GM23248 (cell line): ENCODE results near the gene CDC42EP3. TPM values are rescaled to one million over a fixed set of nuclear protein-coding genes. Genes with fewer than 3 reads are reported as not detected.

Source experiments
- DNase-seq: peaks from one replicate; pipeline ENCODE4 v3.0.0-alpha.2; 2015
- H2AFZ ChIP-seq: fragments of 200-600 bp; sonication (generic); 2 replicates; pipeline ENCODE4 v1.6.1; 2016; ENCODE audit warnings: antibody characterized with exemption
- H3F3A ChIP-seq: fragments of 200-600 bp; sonication (generic); 2 replicates; pipeline ENCODE4 v1.6.1; 2016; ENCODE audit warnings: mild to moderate bottlenecking, antibody characterized with exemption, mixed run types; ENCODE audit not compliant: insufficient read depth
- H3K27ac ChIP-seq: fragments of 200-600 bp; sonication (generic); 2 replicates; pipeline ENCODE4 v1.5.1; 2016; ENCODE audit warnings: mild to moderate bottlenecking
- H3K27me3 ChIP-seq: fragments of 200-600 bp; sonication (generic); replicated peaks from 2 replicates; pipeline ENCODE4 v1.6.1; 2016; ENCODE audit warnings: mild to moderate bottlenecking; ENCODE audit not compliant: insufficient read depth
- H3K36me3 ChIP-seq: fragments of 200-600 bp; sonication (generic); 2 replicates; pipeline ENCODE4 v1.6.1; 2016; ENCODE audit warnings: low read depth, mild to moderate bottlenecking
- H3K4me1 ChIP-seq: fragments of 200-600 bp; sonication (generic); 2 replicates; pipeline ENCODE4 v1.6.1; 2016; ENCODE audit warnings: mild to moderate bottlenecking; ENCODE audit not compliant: insufficient read depth
- H3K4me2 ChIP-seq: fragments of 200-600 bp; sonication (generic); one replicate; pipeline ENCODE4 v1.6.1; 2016; ENCODE audit warnings: mild to moderate bottlenecking; ENCODE audit not compliant: unreplicated experiment
- H3K4me3 ChIP-seq: fragments of 200-600 bp; sonication (generic); 2 replicates; pipeline ENCODE4 v1.5.1; 2016; ENCODE audit warnings: mild to moderate bottlenecking
- H3K79me2 ChIP-seq: fragments of 200-600 bp; sonication (generic); 2 replicates; pipeline ENCODE4 v1.6.1; 2016; ENCODE audit warnings: mild to moderate bottlenecking; ENCODE audit not compliant: insufficient read depth
- H3K9ac ChIP-seq: fragments of 200-600 bp; sonication (generic); 2 replicates; pipeline ENCODE4 v1.6.1; 2016; ENCODE audit warnings: mild to moderate bottlenecking
- H3K9me2 ChIP-seq: fragments of 200-600 bp; sonication (generic); 2 replicates; pipeline ENCODE4 v1.6.1; 2016; ENCODE audit warnings: mixed run types, mild to moderate bottlenecking, moderate library complexity; ENCODE audit not compliant: insufficient read depth
- H3K9me3 ChIP-seq: fragments of 200-600 bp; sonication (generic); one replicate; pipeline ENCODE4 v1.6.1; 2017; ENCODE audit warnings: low read depth
- H4K20me1 ChIP-seq: fragments of 200-600 bp; sonication (generic); 2 replicates; pipeline ENCODE4 v1.6.0; 2016; ENCODE audit not compliant: insufficient read depth
- EZH2 ChIP-seq: fragments of 200-600 bp; sonication (generic); IDR thresholded peaks from 2 replicates; pipeline ENCODE4 v1.6.1; 2018; ENCODE audit warnings: antibody characterized with exemption, mild to moderate bottlenecking; ENCODE audit not compliant: insufficient read depth, poor library complexity, severe bottlenecking
- EZH2phosphoT487 ChIP-seq: fragments of 200-600 bp; sonication (generic); IDR thresholded peaks from 2 replicates; pipeline ENCODE4 v1.6.1; 2018; ENCODE audit warnings: antibody characterized with exemption, moderate library complexity, mild to moderate bottlenecking, low read depth; ENCODE audit not compliant: insufficient read depth
- WGBS, 2 experiments: methylation state at CpG; one replicate each; pipeline ENCODE4 v1.1.6; 2015 to 2017; ENCODE audit warnings: low lambda C conversion rate in 2 of 2, low coverage in 1 of 2; ENCODE audit errors: missing lambda C conversion rate in 2 of 2; 5-methylcytosine and 5-hydroxymethylcytosine counted together
- in situ Hi-C: fragments of 300-500 bp; cut with MboI; formaldehyde crosslinking; loops from 2 replicates; pipeline ENCODE4 v1.15.0; 2020
- polyA plus RNA-seq: library from polyadenylated mRNA; unstranded; fragments of >200 nt; fragmentation: Nextera tagmentation; extraction: Ambion mirVana; gene quantifications from 2 replicates; pipeline ENCODE4 v1.2.1, GENCODE V29; 2016
- total RNA-seq: library from RNA; depleted of rRNA; stranded (reverse); fragments of >200 nt; shearing (Covaris generic); gene quantifications from 2 replicates; pipeline ENCODE4 v1.2.3, GENCODE V29; 2014

The CDC42EP3 gene
- total and polyA plus RNA-seq, 2 experiments from 2014 or later, result 166 to 295 TPM

- no peaks in the 10 kb centered on the region for H3K9me2 ChIP-seq
- H3K4me1 ChIP-seq, result peaks cover 44% of the 10 kb centered on the region
- H3K79me2 ChIP-seq, result no peaks in the 10 kb centered on the region
- no peak overlapping the region for H3K27ac ChIP-seq
- 91 to 97% methylated on average over 3 of the region's 3 CpGs for WGBS, 2 experiments
- peaks cover 24% of the 10 kb centered on the region for H3F3A ChIP-seq
- DNase-seq, result no peak
- no peak overlapping the region for H3K4me2 ChIP-seq
- in situ Hi-C loops, result no loop called here
- no peaks in the 10 kb centered on the region for H3K36me3 ChIP-seq
- H3K9me3 ChIP-seq, result no peaks in the 10 kb centered on the region
- TF ChIP-seq EZH2phosphoT487, result no peak
- no peak for TF ChIP-seq EZH2
- no peak overlapping the region for H3K9ac ChIP-seq
- no peak overlapping the region for H2AFZ ChIP-seq
- no peaks in the 10 kb centered on the region for H4K20me1 ChIP-seq
- no peak overlapping the region for H3K4me3 ChIP-seq
- H3K27me3 ChIP-seq, result no peaks in the 10 kb centered on the region
These were observed 53.1 kb downstream of the CDC42EP3 start for GRCh38 chr2:37618326-37618725.

GRCh38 chr2:37617119-37617892 lies 54.1 kb downstream of the CDC42EP3 start:
- Histone ChIP-seq H3F3A (peaks cover 23% of the 10 kb centered on the region), H3K36me3 (no peaks in the 10 kb centered on the region), H3K9me2 (no peaks in the 10 kb centered on the region), H3K9me3 (no peaks in the 10 kb centered on the region), H2AFZ (no peak overlapping the region), H3K4me3 (no peak overlapping the region), H3K4me1 (peaks cover 41% of the 10 kb centered on the region), H3K27me3 (no peaks in the 10 kb centered on the region), H4K20me1 (no peaks in the 10 kb centered on the region), H3K79me2 (no peaks in the 10 kb centered on the region), H3K4me2 (no peak overlapping the region), H3K9ac (no peak overlapping the region), H3K27ac (no peak overlapping the region)
- TF ChIP-seq EZH2phosphoT487 (no peak), EZH2 (no peak)
- no peak for DNase-seq
- in situ Hi-C loops, result no loop called here
- WGBS, 2 experiments, result 96 to 97% methylated on average over 14 of the region's 14 CpGs

GRCh38 chr2:37616677-37617005 lies 54.8 kb downstream of the CDC42EP3 start:
- Histone ChIP-seq H3K9me2 (no peaks in the 10 kb centered on the region), H3K9ac (no peak overlapping the region), H2AFZ (peak overlapping the region; percentile 13; the same call in 1 of the 2 replicates), H3K79me2 (no peaks in the 10 kb centered on the region), H3K4me1 (peaks cover 41% of the 10 kb centered on the region), H3K4me2 (no peak overlapping the region), H3K4me3 (no peak overlapping the region), H3K27ac (no peak overlapping the region), H3F3A (peaks cover 25% of the 10 kb centered on the region), H3K27me3 (no peaks in the 10 kb centered on the region), H4K20me1 (no peaks in the 10 kb centered on the region), H3K36me3 (no peaks in the 10 kb centered on the region), H3K9me3 (no peaks in the 10 kb centered on the region)
- WGBS, 2 experiments, result 89 to 93% methylated on average over 2 of the region's 2 CpGs
- TF ChIP-seq EZH2, result no peak
- no peak for TF ChIP-seq EZH2phosphoT487
- in situ Hi-C loops, result no loop called here
- peak; percentile 38 for DNase-seq

GRCh38 chr2:37615804-37616676 lies 55.4 kb downstream of the CDC42EP3 start:
- no peaks in the 10 kb centered on the region for H3K27me3 ChIP-seq
- H4K20me1 ChIP-seq, result no peaks in the 10 kb centered on the region
- no peaks in the 10 kb centered on the region for H3K9me3 ChIP-seq
- peaks cover 31% of the 10 kb centered on the region for H3F3A ChIP-seq
- H3K27ac ChIP-seq, result no peak overlapping the region
- no peaks in the 10 kb centered on the region for H3K36me3 ChIP-seq
- in situ Hi-C loops, result no loop called here
- no peak for DNase-seq
- H3K79me2 ChIP-seq, result no peaks in the 10 kb centered on the region
- peaks cover 46% of the 10 kb centered on the region for H3K4me1 ChIP-seq
- no peak overlapping the region for H3K4me2 ChIP-seq
- H3K4me3 ChIP-seq, result no peak overlapping the region
- no peaks in the 10 kb centered on the region for H3K9me2 ChIP-seq
- H2AFZ ChIP-seq, result peak overlapping the region; percentile 13; the same call in 1 of the 2 replicates
- no peak for TF ChIP-seq EZH2
- TF ChIP-seq EZH2phosphoT487, result no peak
- 54 to 58% methylated on average over 6 of the region's 6 CpGs for WGBS, 2 experiments
- H3K9ac ChIP-seq, result no peak overlapping the region
